GM20000 (cell line): ENCODE results near the gene CFAP65.

ENCODE experiments used
- DNase-seq: peaks from one replicate; pipeline ENCODE4 v3.0.0; 2012; ENCODE audit warnings: low spot score
- CTCF ChIP-seq: IDR thresholded peaks from 2 replicates; pipeline ENCODE4 v1.5.1; 2012; ENCODE audit warnings: mild to moderate bottlenecking, control low read depth; ENCODE audit errors: extremely low read depth, missing control alignments

CFAP65 gene

GRCh38 chr2:218954541-218955300 is 86.6 kb downstream of the CFAP65 start:
- no peak for TF ChIP-seq CTCF
- no peak for DNase-seq

GRCh38 chr2:218953366-218953954 is 87.9 kb downstream of the CFAP65 start:
- no peak for DNase-seq
- TF ChIP-seq CTCF: no peak
